Right kidney (tissue), 1 donor: ENCODE data around the gene NOL4L.
"Not testable (repeated sequence)": the region's sequence is repeated elsewhere in the genome, so short reads cannot be mapped to it uniquely, and the experiment has no call there.

Experiments used
- DNase-seq: peaks from one replicate; pipeline ENCODE4 v3.0.0-alpha.2; 2016

The NOL4L gene

DNA sequence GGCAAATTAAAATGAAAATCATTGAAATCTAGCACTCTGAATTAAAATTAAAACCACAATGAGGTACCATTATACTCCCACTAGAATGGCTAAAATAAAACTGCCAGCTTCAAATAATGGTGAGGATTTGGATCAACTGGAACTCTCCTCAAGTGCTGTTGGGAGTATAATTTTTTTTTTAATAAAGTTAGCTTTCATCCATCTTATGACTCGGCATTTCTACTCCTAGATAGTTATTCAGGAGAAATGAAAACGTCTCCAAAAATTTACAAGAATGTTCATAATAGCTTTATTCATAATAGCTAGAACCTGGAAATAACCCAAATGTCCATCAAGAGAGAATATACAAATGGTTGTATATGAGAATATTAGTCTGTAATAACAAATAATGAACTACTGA is 163.8 kb downstream of the NOL4L start:
- no peak for DNase-seq

DNA sequence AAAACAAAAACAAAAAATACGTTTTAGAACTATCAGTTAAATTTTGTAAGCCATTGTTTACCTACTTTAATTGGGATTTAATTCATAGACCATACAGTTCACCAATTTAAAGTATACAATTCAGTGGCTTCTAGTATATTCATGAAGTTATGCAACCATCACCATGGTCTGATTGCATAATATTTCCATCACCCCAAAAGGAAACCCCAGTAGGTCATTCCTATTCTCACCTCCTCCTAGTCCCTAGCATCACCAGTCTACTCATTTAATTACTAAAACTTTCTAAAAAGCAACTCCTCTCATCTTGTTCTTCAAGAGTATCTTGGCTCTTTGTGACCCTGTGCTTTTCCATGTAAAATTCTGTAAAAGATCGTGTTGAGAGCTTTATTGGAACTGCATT is 166.8 kb downstream of the NOL4L start:
- no peak for DNase-seq

DNA sequence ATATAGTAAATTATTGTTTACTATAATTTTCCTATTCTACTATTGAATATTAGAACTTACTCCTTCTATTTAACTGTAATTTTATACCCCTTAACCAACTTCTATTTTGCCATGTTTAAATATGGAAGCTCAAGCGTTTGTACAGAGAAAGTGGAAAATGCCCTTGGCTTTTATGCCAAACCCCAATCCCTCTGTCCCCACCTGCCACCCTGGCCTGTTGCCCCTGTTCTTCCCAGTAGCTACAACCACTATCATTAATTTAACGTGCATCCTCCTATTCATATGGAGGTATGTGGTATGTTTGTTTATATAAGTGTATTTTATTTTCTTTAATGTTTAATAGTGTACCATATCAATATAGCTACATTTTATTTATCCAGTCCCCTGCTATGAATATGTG is 168.9 kb downstream of the NOL4L start:
- no peak for DNase-seq

DNA sequence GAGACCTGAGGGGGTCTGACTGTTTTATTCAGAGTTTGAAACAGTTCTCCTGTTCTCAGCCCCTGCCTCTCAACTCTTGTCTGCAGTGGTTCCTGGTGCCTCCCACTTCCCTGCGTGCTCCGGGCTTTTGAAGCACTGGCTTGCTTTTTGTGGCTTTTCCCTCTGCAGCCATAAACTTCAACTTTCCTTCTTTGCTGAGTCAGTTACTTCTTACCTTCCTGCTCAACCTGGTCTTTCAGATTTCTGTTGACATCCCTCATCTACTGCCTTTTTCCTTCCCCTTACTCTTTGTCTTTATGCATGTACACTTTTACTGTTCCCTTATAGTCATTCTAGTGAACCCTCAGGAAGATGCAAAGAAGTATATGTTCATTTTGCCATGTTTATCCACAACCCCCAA is 169.6 kb downstream of the NOL4L start:
- DNase-seq: no peak

DNA sequence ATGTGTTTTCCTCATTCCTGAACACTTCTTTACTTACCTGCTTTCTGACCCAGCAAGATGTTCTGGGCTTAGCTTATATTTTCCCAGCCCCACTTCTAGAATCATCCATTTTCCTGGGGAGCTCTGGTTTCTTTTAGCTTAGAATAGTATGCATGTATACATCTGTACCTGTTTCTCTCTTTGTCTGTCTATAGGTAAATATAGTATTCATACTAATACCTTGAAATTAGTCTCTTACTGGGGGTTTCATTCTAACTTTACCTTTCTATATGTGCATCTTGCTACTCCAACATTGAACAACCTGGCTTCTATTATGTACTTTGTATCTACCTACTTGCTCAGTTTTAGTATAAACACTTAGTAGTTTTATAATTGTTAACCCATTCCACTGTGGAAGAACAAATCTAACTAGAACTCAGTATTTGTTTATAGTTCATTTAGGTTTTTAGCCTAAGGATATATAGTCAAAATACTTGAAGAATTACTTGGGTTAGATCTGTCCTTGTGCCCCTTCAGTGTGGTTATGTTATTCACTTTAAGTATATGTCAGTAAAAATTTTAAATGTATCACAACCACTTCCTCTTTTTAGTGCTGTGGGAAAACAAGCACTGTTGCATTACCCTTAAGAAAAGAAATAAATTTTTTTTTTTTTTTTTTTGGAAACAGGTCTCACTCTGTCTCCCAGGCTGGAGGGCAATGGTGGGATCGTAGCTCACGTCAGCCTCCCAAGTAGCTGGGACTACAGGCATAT is 173.0 kb downstream of the NOL4L start:
- no peak for DNase-seq

DNA sequence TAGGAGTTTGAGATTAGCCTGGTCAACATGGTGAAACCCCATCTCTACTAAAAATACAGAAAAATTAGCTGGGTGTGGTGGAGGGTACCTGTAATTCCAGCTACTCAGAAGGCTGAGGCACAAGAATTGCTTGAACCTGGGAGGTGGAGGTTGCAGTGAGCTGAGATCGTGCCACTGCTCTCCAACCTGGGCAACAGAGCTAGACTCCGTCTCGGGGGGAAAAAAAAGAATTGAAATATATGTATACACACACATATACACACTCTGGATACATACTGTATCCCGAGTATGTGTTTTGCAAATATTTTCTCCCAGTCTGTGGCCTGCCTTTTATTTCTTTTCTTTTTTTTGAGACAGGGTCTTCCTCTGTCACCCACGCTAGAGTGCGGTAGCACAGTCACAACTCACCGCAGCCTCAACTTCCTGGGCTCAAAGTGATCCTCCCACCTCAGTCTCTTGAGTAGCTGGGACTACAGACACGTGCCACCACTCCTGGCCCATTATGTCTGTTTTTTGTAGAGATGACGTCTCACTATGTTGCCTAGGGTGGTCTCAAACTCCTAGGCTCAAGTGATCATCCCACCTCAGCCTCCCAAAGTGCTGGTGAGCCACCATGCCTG is 177.9 kb downstream of the NOL4L start:
- not testable (repeated sequence) for DNase-seq

DNA sequence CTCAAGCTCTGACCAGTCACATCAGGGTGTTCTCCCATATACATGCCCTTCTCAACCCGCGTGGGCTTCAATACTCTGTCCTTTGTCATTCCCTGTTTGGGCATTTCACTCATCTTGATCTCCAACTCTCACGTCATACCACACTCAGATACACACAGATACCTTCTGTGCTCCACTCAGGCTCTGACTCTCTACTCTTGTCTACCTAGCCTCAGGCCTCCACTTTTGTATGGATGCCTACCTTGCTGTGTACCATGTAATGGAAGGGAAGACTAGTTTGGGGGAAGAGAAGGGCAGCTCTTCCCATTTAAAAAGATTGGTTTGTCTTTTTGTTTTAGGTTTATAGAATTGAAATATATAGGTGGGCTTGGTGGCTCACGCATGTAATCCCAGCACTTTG is 178.4 kb downstream of the NOL4L start:
- DNase-seq: no peak

DNA sequence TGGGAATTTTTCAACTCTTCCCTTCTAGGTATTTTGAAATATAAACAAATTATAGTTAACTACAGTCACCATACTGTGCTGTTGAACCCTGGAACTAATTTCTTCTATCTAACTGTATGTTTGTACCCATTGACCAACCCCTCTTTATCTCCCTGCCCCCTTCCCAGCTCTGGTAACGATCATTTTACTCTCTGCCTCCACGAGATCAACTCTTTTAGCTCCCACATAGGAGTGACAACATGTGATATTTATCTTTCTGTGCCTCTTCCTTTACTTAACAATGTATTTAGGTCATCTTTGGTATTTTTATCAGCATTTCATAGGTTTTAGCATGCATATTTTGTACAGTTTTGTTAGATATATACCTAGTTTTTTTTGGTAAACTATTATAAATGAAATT is 181.1 kb downstream of the NOL4L start:
- DNase-seq: no peak

DNA sequence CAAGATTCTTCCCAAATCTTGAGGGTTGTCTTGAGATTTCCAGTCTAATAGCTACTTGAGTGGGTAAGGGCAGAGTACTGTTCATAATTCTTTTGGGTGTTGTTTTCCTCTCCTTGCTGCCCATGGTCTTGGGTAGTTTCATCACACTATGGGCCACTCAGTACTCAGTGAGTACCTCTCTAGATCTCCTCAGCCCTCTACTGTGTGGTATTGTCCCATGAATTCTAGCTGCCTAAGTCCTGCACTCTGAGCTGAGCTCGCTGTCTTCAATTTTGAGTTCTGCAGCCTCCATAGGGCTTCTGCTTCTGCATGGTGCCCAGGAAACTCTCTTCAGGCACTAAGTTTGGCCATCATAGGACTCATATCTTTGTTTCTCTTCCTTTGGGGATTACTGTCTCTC is 184.7 kb downstream of the NOL4L start:
- DNase-seq: no peak

DNA sequence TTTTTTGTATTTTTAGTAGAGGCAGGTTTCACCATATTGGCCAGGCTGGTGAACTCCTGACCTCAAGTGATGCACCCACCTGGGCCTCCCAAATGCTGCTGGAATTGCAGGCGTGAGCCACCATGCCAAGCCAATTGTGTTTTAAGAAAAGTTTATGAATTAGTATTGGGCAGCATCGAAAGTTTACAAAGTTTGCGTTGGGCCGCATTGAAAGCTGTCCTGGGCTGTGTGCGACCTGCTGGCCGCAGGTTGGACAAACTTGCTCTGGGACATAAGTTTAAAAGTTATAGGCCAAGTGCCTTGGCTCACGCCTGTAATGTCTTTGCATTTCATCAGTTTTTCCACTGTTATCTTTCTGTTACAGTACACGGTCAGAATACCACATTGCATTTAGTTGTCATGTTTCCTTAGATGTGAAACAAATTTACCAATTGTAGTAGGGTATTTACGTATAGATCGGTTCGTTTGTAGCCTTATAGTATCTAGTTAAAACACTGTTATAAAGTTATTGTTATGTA is 187.5 kb downstream of the NOL4L start:
- DNase-seq: no peak

DNA sequence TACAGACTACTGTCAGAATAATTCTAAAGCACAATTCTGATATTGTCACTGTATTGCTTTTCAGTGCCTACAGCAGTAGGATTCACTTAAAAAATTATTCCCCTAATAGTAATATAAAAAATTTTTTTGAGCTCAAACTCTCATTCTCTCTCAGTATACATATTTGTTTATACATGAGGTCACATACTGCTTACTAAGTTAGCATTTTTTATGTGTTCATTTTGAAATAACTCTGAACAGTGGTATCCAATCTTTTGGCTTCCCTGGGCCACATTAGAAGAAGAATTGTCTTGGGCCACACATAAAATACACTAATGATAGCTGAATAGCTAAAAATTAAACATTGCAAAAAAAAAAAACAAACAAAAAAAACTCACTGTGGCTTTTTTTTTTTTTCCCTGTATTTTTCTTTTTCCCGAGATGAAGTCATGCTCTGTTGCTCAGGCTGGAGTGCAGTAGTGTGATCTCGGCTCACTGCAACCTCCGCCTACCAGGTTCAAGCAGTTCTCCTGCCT is 188.4 kb downstream of the NOL4L start:
- DNase-seq: no peak

DNA sequence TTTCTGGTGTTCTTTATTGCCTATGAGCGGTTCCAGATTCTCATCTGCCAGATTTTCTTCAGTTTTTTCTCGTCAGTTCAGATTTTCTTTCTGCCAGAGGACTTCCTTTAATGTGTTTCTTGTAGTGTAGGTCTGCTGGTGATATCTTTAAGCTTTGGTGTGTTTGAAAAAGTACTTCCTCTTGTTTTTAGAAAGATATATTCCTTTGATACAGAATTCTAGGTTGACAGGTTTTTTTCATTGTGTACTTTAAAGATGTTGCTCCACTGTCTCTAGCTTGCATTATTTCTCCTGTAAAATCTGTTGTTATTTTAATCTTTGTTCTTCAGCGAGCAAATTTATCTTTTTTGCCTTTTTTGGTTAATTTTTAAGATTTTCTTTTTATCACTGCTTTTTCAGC is 190.1 kb downstream of the NOL4L start:
- DNase-seq: no peak
